Motor neuron (in vitro differentiated cells): Measurements from ENCODE around the gene TFDP2. TPM values are rescaled to one million over a fixed set of nuclear protein-coding genes. Genes with fewer than 3 reads are reported as not detected.
"Not testable (repeated sequence)": the region's sequence is repeated elsewhere in the genome, so short reads cannot be mapped to it uniquely, and the experiment has no call there.

Experiments used
- ATAC-seq, 8 experiments: fragments of 200-7000 bp; cut with Tn5 transposase; replicated peaks in 6 of 8; 2 replicates each; pipeline ENCODE4 v1.8.0; 2021; ENCODE audit warnings: mild to moderate bottlenecking in 8 of 8, moderate library complexity in 8 of 8
- H3K27ac ChIP-seq, 2 donors: fragments of 250-450 bp; sonication (Bioruptor Pico); 2 replicates each; pipeline ENCODE4 v1.9.0; 2021; ENCODE audit warnings: antibody characterized with exemption in 2 of 2, mild to moderate bottlenecking in 2 of 2, moderate library complexity in 1 of 2
- H3K4me1 ChIP-seq, 2 donors: fragments of 250-450 bp; sonication (Bioruptor Pico); replicated peaks in 1 of 2; 2 replicates each; pipeline ENCODE4 v1.6.1; 2021; ENCODE audit warnings: antibody characterized with exemption in 2 of 2, mild to moderate bottlenecking in 2 of 2, moderate library complexity in 1 of 2
- H3K4me3 ChIP-seq, 5 donors: fragments of 250-450 bp; sonication (Bioruptor Pico); 2 replicates each; pipeline ENCODE4 v1.9.0; 2021; ENCODE audit warnings: antibody characterized with exemption in 5 of 5, mild to moderate bottlenecking in 5 of 5, moderate library complexity in 4 of 5
- WGBS, 10 experiments: fragments of 450-650 bp; shearing (Covaris generic); methylation state at CpG; one replicate each; pipeline ENCODE4 v1.0.0; 2022; 5-methylcytosine and 5-hydroxymethylcytosine counted together
- in situ Hi-C, 9 experiments: fragments of 400-800 bp; cut with MboI; loops; one replicate each; pipeline ENCODE4 v1.15.0; 2021; ENCODE audit warnings: low sequenced_read_pairs in 9 of 9, low pct_unique_long_range_greater_than_20kb in 2 of 9; ENCODE audit not compliant: unreplicated experiment in 9 of 9
- total RNA-seq, 8 experiments: library from RNA; unstranded; fragments of 300-600 nt; gene quantifications; 2 replicates each; pipeline versions ENCODE4 v1.2.3 to v1.2.4, GENCODE V29; 2022

Gene TFDP2
- total RNA-seq, 8 experiments from 2014 or later, result 25.7 to 69.0 (median 30.3) TPM

DNA sequence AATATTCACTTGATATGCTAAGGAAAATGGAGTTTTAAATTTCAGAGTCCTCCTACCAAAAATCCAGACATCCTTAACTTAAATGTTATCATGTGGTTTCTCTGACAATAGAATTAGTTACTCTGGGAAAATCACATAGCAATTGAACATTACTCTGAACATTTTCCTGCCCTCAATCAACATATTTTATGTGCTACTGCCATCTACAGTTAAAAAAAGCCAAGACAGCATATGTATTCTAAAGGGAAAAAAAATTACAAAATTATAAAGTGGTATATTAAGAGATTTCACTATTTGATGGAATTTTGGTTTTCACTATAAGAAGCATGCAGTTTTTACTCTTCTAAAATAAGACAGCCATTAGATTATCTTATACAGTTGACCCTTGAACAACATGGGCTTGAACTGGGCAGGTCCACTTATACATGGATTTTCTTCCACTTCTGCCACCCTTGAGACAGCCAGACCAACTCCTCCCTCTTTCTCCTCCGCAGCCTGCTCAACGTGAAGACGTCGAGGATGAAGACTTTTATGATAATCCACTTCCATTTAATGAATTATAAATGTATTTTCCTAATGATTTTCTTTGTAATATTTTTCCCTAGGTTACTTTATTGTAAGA, 150.6 kb downstream of the TFDP2 start:
- WGBS, 10 experiments, result 10 to 92% (median 59%) methylated on average over 3 to 4 of the region's 4 CpGs; no CpG with 5 or more reads in 4 of the 10 experiments
- no peak overlapping the region for H3K27ac ChIP-seq
- H3K4me3 ChIP-seq, result no peak overlapping the region
- H3K4me1 ChIP-seq, result peaks cover 5% of the 10 kb centered on the region in 2 donors
- ATAC-seq, result peak in 3 of 8 experiments; percentile 25 to 64 (median 36)
- in situ Hi-C loops, result no loop called here

DNA sequence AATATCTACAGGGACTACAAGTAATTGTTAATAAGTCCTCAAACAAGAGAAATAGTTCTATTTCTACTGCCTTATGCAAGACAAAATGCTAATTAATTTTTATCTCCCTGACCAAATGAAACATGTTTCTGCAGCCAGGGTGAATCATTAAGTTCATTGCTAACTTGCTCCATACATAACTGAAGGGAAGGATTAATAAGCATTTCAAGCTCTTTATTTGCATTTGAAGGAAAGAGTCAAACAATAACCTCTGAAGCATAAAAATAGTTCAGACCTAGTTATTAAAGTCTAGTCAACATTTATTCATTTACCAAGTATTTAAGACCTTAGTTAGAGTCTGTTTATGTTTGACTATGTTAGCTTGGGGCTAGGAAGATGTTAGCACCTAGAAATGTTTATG, 152.9 kb downstream of the TFDP2 start:
- in situ Hi-C loops, result no loop called here
- no peak overlapping the region for H3K27ac ChIP-seq
- no peak overlapping the region for H3K4me3 ChIP-seq
- H3K4me1 ChIP-seq, result peaks cover 5% of the 10 kb centered on the region in 2 donors
- peak in 2 of 8 experiments; percentile 61 to 63 for ATAC-seq

DNA sequence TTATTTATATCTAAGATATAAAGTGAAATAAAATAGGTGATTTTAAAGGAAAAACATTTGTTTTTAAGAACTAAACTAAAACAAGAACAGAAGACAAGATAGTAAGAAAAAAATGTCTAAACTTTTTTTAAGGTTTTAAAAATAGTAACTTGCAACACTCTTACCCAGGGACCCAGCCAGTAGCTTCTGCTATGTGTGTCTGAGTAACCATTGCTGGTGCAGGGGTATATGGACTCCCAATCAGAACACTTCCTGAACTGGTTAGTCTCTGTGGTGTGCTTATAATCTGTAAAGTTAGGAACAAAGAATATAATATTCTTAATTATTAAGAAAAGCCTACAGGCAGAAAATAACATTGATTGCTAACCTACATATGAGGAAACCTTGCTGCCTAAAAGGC, 154.5 kb downstream of the TFDP2 start:
- in situ Hi-C loops, result no loop called here
- H3K4me3 ChIP-seq, result no peak overlapping the region
- H3K27ac ChIP-seq, result no peak overlapping the region
- peaks cover 5% of the 10 kb centered on the region in 2 donors for H3K4me1 ChIP-seq
- ATAC-seq, result no peak

DNA sequence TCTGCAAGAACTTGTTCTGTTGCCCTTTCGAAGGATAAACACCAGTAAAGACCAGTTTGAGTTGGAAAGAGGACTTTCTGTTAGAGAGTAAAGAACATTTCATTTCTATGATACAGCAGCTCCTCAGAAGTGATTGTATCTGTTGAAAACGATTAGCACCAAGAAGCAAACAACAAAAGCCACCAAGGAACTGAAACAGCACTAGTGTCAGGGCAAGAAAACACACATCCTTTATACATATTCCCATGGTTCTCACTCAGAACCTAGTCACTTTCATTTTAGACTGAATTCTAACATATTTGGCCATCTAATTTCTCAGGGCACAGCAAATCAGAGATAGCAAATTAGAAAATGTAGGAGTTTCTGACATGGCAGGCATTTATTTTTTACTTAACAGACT, 156.8 kb downstream of the TFDP2 start:
- WGBS, 10 experiments, result 50 to 100% (median 70%) methylated on average over 1 to 2 of the region's 2 CpGs; no CpG with 5 or more reads in 3 of the 10 experiments
- in situ Hi-C loops, result no loop called here
- Histone ChIP-seq H3K27ac (no peak overlapping the region), H3K4me3 (no peak overlapping the region), H3K4me1 (peaks cover 5% of the 10 kb centered on the region in 2 donors)
- no peak for ATAC-seq

DNA sequence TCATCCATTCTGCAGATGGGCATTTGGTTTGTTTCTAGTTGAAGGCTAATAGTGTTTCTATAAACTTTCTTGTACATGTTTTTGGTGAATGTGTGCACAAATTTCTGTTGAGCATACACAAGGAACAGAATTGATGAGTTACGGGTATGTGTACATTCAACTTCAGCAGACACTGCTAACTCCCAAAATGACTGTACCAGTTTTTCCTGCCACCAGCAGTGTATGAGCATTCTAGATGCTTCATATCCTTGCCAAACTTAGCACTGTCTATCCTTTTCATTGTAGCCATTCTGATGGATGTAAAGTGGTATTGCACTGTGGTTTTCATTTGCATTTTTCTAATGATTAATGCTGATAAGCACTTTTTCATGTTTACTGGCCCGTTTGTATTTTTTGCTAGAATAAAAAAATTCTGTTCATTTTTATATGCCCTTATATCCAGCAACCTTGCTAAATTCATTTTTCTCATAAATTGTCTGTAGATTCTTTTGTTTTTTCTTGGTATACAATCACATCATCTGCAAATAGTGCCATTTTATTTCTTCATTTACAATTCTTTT, 162.7 kb downstream of the TFDP2 start:
- no peak overlapping the region for H3K4me3 ChIP-seq
- no peak for ATAC-seq
- WGBS, 10 experiments, result 7 to 100% (median 67%) methylated on average over 1 to 2 of the region's 2 CpGs; no CpG with 5 or more reads in 2 of the 10 experiments
- H3K4me1 ChIP-seq, result no peaks in the 10 kb centered on the region
- no peak overlapping the region for H3K27ac ChIP-seq
- in situ Hi-C loops, result no loop called here

DNA sequence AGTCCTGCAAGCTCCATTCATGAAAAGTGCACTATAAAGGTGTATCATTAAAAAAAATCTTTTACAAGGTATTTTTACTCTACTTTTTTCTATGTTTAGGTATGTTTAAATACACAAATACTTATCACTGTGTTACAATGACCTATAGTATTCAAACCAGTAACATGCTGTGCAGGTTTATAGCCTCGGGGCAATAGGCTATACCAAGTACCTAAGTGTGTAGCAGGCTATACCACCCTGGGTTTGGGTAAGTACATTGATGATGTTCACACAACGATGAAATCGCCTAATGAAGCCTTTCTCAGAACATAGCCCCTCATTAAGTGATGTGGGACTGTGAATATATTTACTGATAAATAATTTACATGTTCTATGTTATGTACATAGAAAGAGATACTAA, 168.3 kb downstream of the TFDP2 start:
- no peaks in the 10 kb centered on the region for H3K4me1 ChIP-seq
- in situ Hi-C loops, result no loop called here
- H3K4me3 ChIP-seq, result no peak overlapping the region
- 86 to 100% (median 89%) methylated on average over 1 to 3 of the region's 3 CpGs; no CpG with 5 or more reads in 2 of the 10 experiments for WGBS, 10 experiments
- ATAC-seq, result no peak
- H3K27ac ChIP-seq, result no peak overlapping the region

DNA sequence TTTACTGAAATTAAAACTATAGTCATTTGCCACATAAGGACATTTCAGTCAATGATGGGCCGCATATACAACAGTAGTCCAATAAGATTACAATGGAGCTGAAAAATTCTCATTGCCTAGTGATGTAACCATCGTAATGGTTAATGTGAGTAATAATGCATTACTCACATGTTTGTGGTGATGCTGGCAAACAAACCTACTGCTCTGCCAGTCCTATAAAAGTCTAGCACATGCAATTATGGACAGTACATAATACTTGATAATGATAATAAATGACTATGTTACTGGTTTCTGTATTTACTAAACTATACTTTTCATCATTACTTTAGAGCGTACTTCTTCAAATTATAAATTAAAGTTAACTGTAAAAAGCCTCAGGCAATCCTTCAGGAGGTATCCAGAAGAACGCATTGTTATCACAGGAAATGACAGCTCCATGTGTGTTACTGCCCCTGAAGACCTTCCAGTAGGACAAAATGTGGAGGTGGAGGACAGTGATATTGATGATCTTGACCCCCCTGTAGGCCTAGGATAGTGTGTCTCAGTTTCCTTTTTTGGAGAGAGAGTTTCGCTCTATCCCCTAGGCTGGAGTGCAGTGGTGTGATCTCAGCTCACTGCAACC, 170.2 kb downstream of the TFDP2 start:
- Histone ChIP-seq H3K27ac (no peak overlapping the region), H3K4me3 (no peak overlapping the region), H3K4me1 (no peaks in the 10 kb centered on the region)
- WGBS, 10 experiments, result 50 to 100% (median 85%) methylated on average over 1 to 4 of the region's 5 CpGs
- in situ Hi-C loops, result no loop called here
- peak in 1 of 8 experiments; percentile 55 for ATAC-seq

DNA sequence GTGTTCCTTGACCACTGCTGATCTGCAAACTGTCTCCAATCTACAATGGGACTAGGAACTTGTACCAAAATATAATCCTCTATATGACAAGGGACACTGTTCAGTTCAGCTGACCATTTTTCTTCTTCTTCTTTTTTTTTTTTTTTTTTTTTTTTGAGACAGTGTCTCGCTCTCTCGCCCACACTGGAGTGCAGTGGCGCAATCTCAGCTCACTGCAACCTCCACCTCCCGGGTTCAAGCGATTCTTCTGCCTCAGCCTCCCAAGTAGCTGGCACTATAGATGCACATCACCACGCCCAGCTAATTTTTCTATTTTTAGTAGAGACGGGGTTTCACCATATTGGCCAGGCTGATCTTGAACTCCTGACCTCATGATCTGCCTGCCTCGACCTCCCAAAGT, 174.6 kb downstream of the TFDP2 start:
- ATAC-seq, in situ Hi-C loops, H3K4me1 ChIP-seq, H3K4me3 ChIP-seq, H3K27ac ChIP-seq: not testable (repeated sequence)
- 83 to 100% (median 100%) methylated on average over 1 to 7 of the region's 8 CpGs for WGBS, 10 experiments

DNA sequence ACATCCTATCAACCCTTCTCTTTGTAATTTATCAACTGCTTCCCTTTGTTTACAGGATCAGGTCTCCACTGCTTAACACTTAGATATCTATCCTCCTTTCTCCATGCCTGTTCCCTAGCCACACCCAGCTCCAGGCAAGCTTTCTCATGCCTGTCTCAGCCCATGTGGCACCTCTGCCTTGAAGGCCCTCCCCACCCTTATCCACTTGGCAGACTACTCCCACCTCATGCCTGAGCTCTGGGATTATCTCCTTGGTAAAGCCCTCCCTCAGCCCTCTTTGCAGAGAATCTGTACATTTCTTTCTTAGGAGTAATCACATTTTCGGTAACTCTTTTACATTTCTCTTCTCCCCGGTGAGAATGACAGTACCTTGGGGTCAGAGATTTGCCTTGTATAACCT, 176.9 kb downstream of the TFDP2 start:
- ATAC-seq, result peak in 4 of 8 experiments; percentile 45 to 89 (median 84)
- no peak overlapping the region for H3K27ac ChIP-seq
- no peaks in the 10 kb centered on the region for H3K4me1 ChIP-seq
- in situ Hi-C loops, result no loop called here
- H3K4me3 ChIP-seq, result no peak overlapping the region
- WGBS, 10 experiments, result 40 to 100% (median 83%) methylated on average over 1 to 2 of the region's 2 CpGs; no CpG with 5 or more reads in 1 of the 10 experiments

DNA sequence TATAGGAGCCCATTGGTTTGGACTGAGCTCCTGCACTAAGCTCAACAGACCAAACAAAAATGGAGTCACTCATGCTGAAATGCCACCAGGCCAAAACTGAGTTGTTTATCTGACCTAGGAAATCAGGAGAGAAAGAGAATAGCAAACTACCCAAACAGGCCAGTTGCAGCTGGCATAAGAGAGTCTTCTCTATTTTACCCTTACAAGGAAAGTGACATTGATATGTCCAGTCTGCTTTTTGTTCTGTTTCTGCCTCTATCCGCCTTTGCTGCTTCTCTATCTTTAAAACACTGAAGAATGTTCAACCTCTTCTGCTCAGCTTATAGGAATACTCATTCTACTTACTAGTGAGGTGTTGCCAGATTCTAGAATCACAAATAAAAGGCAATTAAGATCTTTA, 177.8 kb downstream of the TFDP2 start:
- ATAC-seq, result no peak
- in situ Hi-C loops, result no loop called here
- no peak overlapping the region for H3K27ac ChIP-seq
- 80 to 100% (median 100%) methylated on average over 1 of the region's 1 CpG; no CpG with 5 or more reads in 3 of the 10 experiments for WGBS, 10 experiments
- H3K4me1 ChIP-seq, result no peaks in the 10 kb centered on the region
- no peak overlapping the region for H3K4me3 ChIP-seq

DNA sequence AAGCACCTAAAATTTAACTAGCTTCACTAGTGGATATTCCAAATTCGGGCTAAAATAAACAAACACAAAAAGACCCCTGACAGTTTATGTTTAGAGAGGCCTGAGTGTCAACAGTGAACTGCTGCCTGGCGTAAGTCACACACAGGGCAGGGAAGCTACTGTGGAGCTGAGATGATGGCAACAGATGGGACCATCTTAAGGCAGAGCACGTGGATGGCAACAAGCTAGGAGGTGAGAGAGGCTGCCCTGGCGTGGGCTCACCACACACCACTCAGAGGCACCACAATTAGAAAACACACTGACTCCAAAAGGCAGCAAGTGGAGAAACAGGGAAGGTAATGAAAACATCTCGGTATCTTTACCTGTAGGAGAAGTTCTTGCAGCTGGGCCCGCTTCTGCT, 179.6 kb downstream of the TFDP2 start:
- no peaks in the 10 kb centered on the region for H3K4me1 ChIP-seq
- H3K4me3 ChIP-seq, result no peak overlapping the region
- no peak overlapping the region for H3K27ac ChIP-seq
- 70 to 100% (median 93%) methylated on average over 1 to 5 of the region's 6 CpGs; no CpG with 5 or more reads in 1 of the 10 experiments for WGBS, 10 experiments
- no peak for ATAC-seq
- in situ Hi-C loops, result no loop called here

DNA sequence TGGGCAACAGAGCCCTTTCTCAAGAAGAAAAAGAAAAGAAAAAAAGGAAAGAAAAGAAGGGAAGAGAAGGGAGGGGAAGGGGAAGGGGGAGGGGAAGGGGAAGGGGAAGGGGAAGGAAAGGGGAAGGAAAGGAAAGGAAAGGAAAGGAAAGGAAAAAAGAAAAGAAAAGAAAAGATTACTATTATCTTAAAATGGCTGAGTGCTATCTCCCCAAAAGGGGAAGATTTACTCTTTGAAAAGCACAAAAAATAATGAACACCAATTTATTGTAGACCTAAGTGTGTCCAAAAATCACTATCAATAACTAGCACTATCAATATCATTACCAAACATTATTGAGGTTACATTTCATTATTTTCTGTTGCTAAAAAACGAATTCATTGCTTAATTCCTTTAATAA, 183.9 kb downstream of the TFDP2 start:
- no peak for ATAC-seq
- no peak overlapping the region for H3K27ac ChIP-seq
- H3K4me3 ChIP-seq, result no peak overlapping the region
- H3K4me1 ChIP-seq, result no peaks in the 10 kb centered on the region
- 14 to 100% (median 58%) methylated on average over 1 of the region's 1 CpG; no CpG with 5 or more reads in 2 of the 10 experiments for WGBS, 10 experiments
- in situ Hi-C loops, result no loop called here

DNA sequence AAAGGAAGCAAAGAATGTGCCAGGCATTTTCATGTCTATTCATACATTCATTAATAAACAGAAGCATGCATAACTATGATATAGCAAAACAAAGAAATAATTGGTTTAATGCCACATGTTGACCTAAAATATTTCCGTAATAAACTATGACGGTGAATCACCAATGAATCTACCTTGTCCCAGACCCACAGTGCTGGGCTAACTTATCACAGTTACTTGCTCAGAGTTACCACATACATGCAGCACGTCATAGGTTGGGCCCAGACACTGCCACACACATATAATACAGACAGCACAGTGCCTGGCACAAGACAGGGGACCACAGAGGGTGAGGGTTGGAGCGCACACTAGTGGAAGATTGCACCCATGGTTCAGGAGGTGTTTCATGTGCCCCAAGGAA, 186.0 kb downstream of the TFDP2 start:
- H3K4me1 ChIP-seq, result peaks cover 0 to 10% of the 10 kb centered on the region in 2 donors
- no peak overlapping the region for H3K27ac ChIP-seq
- 60 to 100% (median 93%) methylated on average over 1 to 4 of the region's 4 CpGs; no CpG with 5 or more reads in 4 of the 10 experiments for WGBS, 10 experiments
- no peak overlapping the region for H3K4me3 ChIP-seq
- in situ Hi-C loops, result no loop called here
- ATAC-seq, result no peak
